ENCODE results near the gene SDC4. TPM values are rescaled to one million over a fixed set of nuclear protein-coding genes. Genes with fewer than 3 reads are reported as not detected.

The SDC4 gene
- total RNA-seq, 1 donor from 2014 or later = 67.2 TPM

- Mint-ChIP-seq H3K9me3 (no peaks in the 10 kb centered on the region), H3K4me3 (no peak overlapping the region), H3K27me3 (peaks cover 4% of the 10 kb centered on the region), H3K4me1 (ENCODE audit: unreplicated experiment) (peaks cover 4% of the 10 kb centered on the region), H3K36me3 (peaks cover 3% of the 10 kb centered on the region), H3K27ac (peak overlapping the region; percentile 46)
- TF ChIP-seq CTCF (conservative IDR thresholded peaks at IDR 0.05) = no peak
- no peak for DNase-seq (ENCODE audit: extremely low spot score, unreplicated experiment)
These were observed 24.5 kb downstream of the SDC4 start for GRCh38 chr20:45323731-45324130.

- Mint-ChIP-seq H3K36me3 (peaks cover 2% of the 10 kb centered on the region), H3K4me3 (no peak overlapping the region), H3K9me3 (no peaks in the 10 kb centered on the region), H3K27ac (no peak overlapping the region), H3K27me3 (peaks cover 4% of the 10 kb centered on the region), H3K4me1 (ENCODE audit: unreplicated experiment) (peaks cover 4% of the 10 kb centered on the region)
- no peak for TF ChIP-seq CTCF (conservative IDR thresholded peaks at IDR 0.05)
- DNase-seq (ENCODE audit: extremely low spot score, unreplicated experiment) = no peak
These were observed 25.3 kb downstream of the SDC4 start for GRCh38 chr20:45322952-45323383.

- H3K27me3 Mint-ChIP-seq = peaks cover 4% of the 10 kb centered on the region
- DNase-seq (ENCODE audit: extremely low spot score, unreplicated experiment) = no peak
- no peak overlapping the region for H3K27ac Mint-ChIP-seq
- peaks cover 4% of the 10 kb centered on the region for H3K4me1 Mint-ChIP-seq (ENCODE audit: unreplicated experiment)
- no peaks in the 10 kb centered on the region for H3K36me3 Mint-ChIP-seq
- no peak overlapping the region for H3K4me3 Mint-ChIP-seq
- no peak for TF ChIP-seq CTCF (conservative IDR thresholded peaks at IDR 0.05)
- no peaks in the 10 kb centered on the region for H3K9me3 Mint-ChIP-seq
These were observed 27.2 kb downstream of the SDC4 start for GRCh38 chr20:45320948-45321595.

- no peak for TF ChIP-seq CTCF (conservative IDR thresholded peaks at IDR 0.05)
- H3K27ac Mint-ChIP-seq = no peak overlapping the region
These were observed 29.3 kb downstream of the SDC4 start for GRCh38 chr20:45318948-45319347.

GRCh38 chr20:45318386-45318939 is 29.8 kb downstream of the SDC4 start:
- TF ChIP-seq CTCF (conservative IDR thresholded peaks at IDR 0.05) = no peak
- Mint-ChIP-seq H3K27me3 (peaks cover 4% of the 10 kb centered on the region), H3K4me1 (ENCODE audit: unreplicated experiment) (peaks cover 4% of the 10 kb centered on the region), H3K9me3 (no peaks in the 10 kb centered on the region), H3K4me3 (no peak overlapping the region), H3K36me3 (no peaks in the 10 kb centered on the region), H3K27ac (no peak overlapping the region)
- no peak for DNase-seq (ENCODE audit: extremely low spot score, unreplicated experiment)

More at GRCh38 chr20:45318948-45319347, 29.3 kb downstream of the SDC4 start:
- DNase-seq (ENCODE audit: extremely low spot score, unreplicated experiment) = no peak
- H3K27me3 Mint-ChIP-seq = peaks cover 4% of the 10 kb centered on the region
- H3K4me3 Mint-ChIP-seq = no peak overlapping the region
- H3K4me1 Mint-ChIP-seq (ENCODE audit: unreplicated experiment) = peaks cover 4% of the 10 kb centered on the region
- H3K36me3 Mint-ChIP-seq = no peaks in the 10 kb centered on the region
- H3K9me3 Mint-ChIP-seq = no peaks in the 10 kb centered on the region
